Upper lobe of left lung (tissue), 6 donors: Measurements from ENCODE around the gene MORN4. TPM values are rescaled to one million over a fixed set of nuclear protein-coding genes. Genes with fewer than 3 reads are reported as not detected.

Experiments used
- ATAC-seq, 2 donors: fragments of 200-7000 bp; cut with Tn5 transposase; one replicate each; pipeline ENCODE4 v1.9.1; 2022; ENCODE audit warnings: mild to moderate bottlenecking in 2 of 2, moderate library complexity in 2 of 2; ENCODE audit not compliant: low FRiP score in 2 of 2
- DNase-seq, 2 donors: peaks; one replicate each; pipeline ENCODE4 v3.0.0-alpha.2; 2019 to 2020
- H3K27ac ChIP-seq, 4 donors: fragments of 200-600 bp; sonication (generic); one replicate each; pipeline ENCODE4 v1.5.1; 2016 to 2019
- H3K27me3 ChIP-seq, 4 donors: fragments of 200-600 bp; sonication (generic); one replicate each; pipeline ENCODE4 v1.5.1; 2017 to 2019
- H3K36me3 ChIP-seq, 4 donors: fragments of 200-600 bp; sonication (generic); one replicate each; pipeline ENCODE4 v1.5.1; 2016 to 2019
- H3K4me1 ChIP-seq, 4 donors: fragments of 200-600 bp; sonication (generic); one replicate each; pipeline ENCODE4 v1.5.1; 2018 to 2019
- H3K4me3 ChIP-seq, 4 donors: fragments of 200-600 bp; sonication (generic); one replicate each; pipeline ENCODE4 v1.5.1; 2017 to 2019; ENCODE audit warnings: mild to moderate bottlenecking in 2 of 4, moderate library complexity in 1 of 4
- H3K9me3 ChIP-seq, 4 donors: fragments of 200-600 bp; sonication (generic); one replicate each; pipeline ENCODE4 v1.5.1; 2018 to 2019
- CTCF ChIP-seq, 6 experiments: fragments of 450-650 bp in 4 of 6; fragments of 200-600 bp in 2 of 6; sonication (generic) in 2 of 6; IDR thresholded peaks; one replicate each; pipeline ENCODE4 v1.5.1; 2016 to 2019; ENCODE audit warnings: antibody characterized with exemption in 6 of 6
- EP300 ChIP-seq, 4 donors: sonication (generic); formaldehyde crosslinking; IDR thresholded peaks; one replicate each; pipeline ENCODE4 v1.5.1; 2017; ENCODE audit warnings: antibody characterized with exemption in 4 of 4, control low read depth in 2 of 4
- POLR2A ChIP-seq, 4 donors: fragments of 450-650 bp; IDR thresholded peaks; one replicate each; pipeline ENCODE4 v1.5.1; 2016 to 2017; ENCODE audit warnings: antibody characterized with exemption in 4 of 4, mild to moderate bottlenecking in 2 of 4
- POLR2AphosphoS5 ChIP-seq, 2 donors: sonication (generic); formaldehyde crosslinking; IDR thresholded peaks; one replicate each; pipeline ENCODE4 v1.5.1; 2017; ENCODE audit warnings: antibody characterized with exemption in 2 of 2
- WGBS, 2 donors: methylation state at CpG; one replicate each; pipeline ENCODE4 v1.1.5; 2017 to 2018; 5-methylcytosine and 5-hydroxymethylcytosine counted together
- total RNA-seq, 6 donors: library from RNA; depleted of rRNA in 4 of 6; stranded (reverse); fragments of >200 nt in 4 of 6; gene quantifications; one replicate each; pipeline versions ENCODE4 v1.1.0 to v1.2.1, GENCODE V29; 2016 to 2021
- donor health status: DM: no; HTN: no; CAD: no; lungs with moderate emphysema.
- donor health status: DM: no; HTN: yes; CAD: no; lungs with severe emphysema.

The MORN4 gene
- total RNA-seq, 6 donors from 2014 or later = 1.3 to 7.7 (median 3.2) TPM

GRCh38 chr10:97575127-97575668 lies 58.1 kb downstream of the MORN4 start:
- TF ChIP-seq CTCF (IDR thresholded peaks at IDR 0.05) = no peak
- TF ChIP-seq POLR2AphosphoS5 (IDR thresholded peaks at IDR 0.05) = no peak
- TF ChIP-seq EP300 (IDR thresholded peaks at IDR 0.05) = no peak
- no peak for TF ChIP-seq POLR2A (IDR thresholded peaks at IDR 0.05)
- Histone ChIP-seq H3K27ac (peak overlapping the region in 3 of 4 donors; percentile 22 to 47 (median 30)), H3K36me3 (peaks cover 6 to 14% (median 10%) of the 10 kb centered on the region in 4 donors), H3K9me3 (no peaks in the 10 kb centered on the region), H3K4me1 (peaks cover 3 to 20% (median 9%) of the 10 kb centered on the region in 4 donors), H3K27me3 (no peaks in the 10 kb centered on the region), H3K4me3 (no peak overlapping the region)
- WGBS, 2 donors = 92 to 100% methylated on average over 1 to 6 of the region's 6 CpGs
- DNase-seq (no peak), ATAC-seq (no peak)

- TF ChIP-seq POLR2A (IDR thresholded peaks at IDR 0.05) (no peak), EP300 (IDR thresholded peaks at IDR 0.05) (peak in 1 of 4 donors; percentile 79), POLR2AphosphoS5 (IDR thresholded peaks at IDR 0.05) (peak in 1 of 2 donors; percentile 56), CTCF (IDR thresholded peaks at IDR 0.05) (no peak)
- Histone ChIP-seq H3K27ac (peak overlapping the region in 3 of 4 donors; percentile 22 to 51 (median 30)), H3K9me3 (no peaks in the 10 kb centered on the region), H3K4me1 (peaks cover 3 to 20% (median 9%) of the 10 kb centered on the region in 4 donors), H3K36me3 (peaks cover 11 to 21% (median 16%) of the 10 kb centered on the region in 4 donors), H3K27me3 (no peaks in the 10 kb centered on the region), H3K4me3 (no peak overlapping the region)
- ATAC-seq (peak in 1 of 2 donors; percentile 67), DNase-seq (peak in 1 of 2 donors; percentile 87)
- 39 to 43% methylated on average over 4 of the region's 4 CpGs for WGBS, 2 donors
These were observed 58.8 kb downstream of the MORN4 start for GRCh38 chr10:97574374-97575126.

- DNase-seq (no peak), ATAC-seq (no peak)
- Histone ChIP-seq H3K9me3 (no peaks in the 10 kb centered on the region), H3K4me1 (peaks cover 3 to 20% (median 9%) of the 10 kb centered on the region in 4 donors), H3K36me3 (peaks cover 19 to 29% (median 23%) of the 10 kb centered on the region in 4 donors), H3K4me3 (no peak overlapping the region), H3K27ac (peak overlapping the region in 3 of 4 donors; percentile 12 to 65 (median 22)), H3K27me3 (no peaks in the 10 kb centered on the region)
- 42 to 69% methylated on average over 2 of the region's 2 CpGs for whole genome bisulfite sequencing, 2 donors
- TF ChIP-seq EP300 (IDR thresholded peaks at IDR 0.05) (no peak), CTCF (IDR thresholded peaks at IDR 0.05) (no peak)
These were observed 59.6 kb downstream of the MORN4 start for GRCh38 chr10:97573672-97574071.

- Histone ChIP-seq H3K27me3 (no peaks in the 10 kb centered on the region), H3K36me3 (peaks cover 20 to 36% (median 28%) of the 10 kb centered on the region in 4 donors), H3K9me3 (no peaks in the 10 kb centered on the region), H3K4me3 (no peak overlapping the region), H3K27ac (peak overlapping the region; percentile 63 to 66 (median 65)), H3K4me1 (peaks cover 3 to 20% (median 9%) of the 10 kb centered on the region in 4 donors)
- no peak for ATAC-seq
- TF ChIP-seq EP300 (IDR thresholded peaks at IDR 0.05) (no peak), POLR2AphosphoS5 (IDR thresholded peaks at IDR 0.05) (no peak), POLR2A (IDR thresholded peaks at IDR 0.05) (no peak), CTCF (IDR thresholded peaks at IDR 0.05) (no peak)
- 80 to 96% methylated on average over 2 of the region's 2 CpGs for WGBS, 2 donors
- no peak for DNase-seq
These were observed 60.3 kb downstream of the MORN4 start for GRCh38 chr10:97573021-97573420.
